HG02588 (cell line): ENCODE data around the gene DBNDD2.

ENCODE experiments used
- ATAC-seq: cut with Tn5 transposase; IDR thresholded peaks from one replicate; pipeline ENCODE4 v1.9.1; 2021; ENCODE audit warnings: mild to moderate bottlenecking, moderate library complexity; ENCODE audit not compliant: unreplicated experiment

Gene DBNDD2

DNA sequence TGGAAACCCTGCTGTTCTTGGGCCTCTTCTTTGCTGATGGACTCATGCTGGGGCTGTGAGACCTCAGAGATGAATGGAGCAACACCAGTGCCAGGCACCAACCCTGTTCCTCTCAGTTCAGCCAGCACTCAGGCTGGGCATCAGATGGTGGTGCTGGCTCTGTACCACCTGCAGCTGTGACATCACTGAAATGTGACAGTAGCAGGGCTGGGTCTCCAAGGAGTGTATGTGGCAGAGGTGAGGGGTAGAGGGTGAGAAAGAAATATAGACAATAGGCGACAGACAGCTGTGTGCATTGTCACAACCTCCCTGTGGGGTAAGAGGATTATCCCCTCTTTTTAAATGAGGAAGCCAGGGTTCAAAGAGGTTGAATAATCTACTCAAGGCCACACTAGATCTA lies 29.9 kb upstream of the DBNDD2 start, which contains the start of gene TP53TG5:
Gene TP53TG5, minus strand, starts transcription at position 135 of the 400 bp plus-strand sequence. Its CDS starts 89 bp downstream, at position 46.
- no peak for ATAC-seq

DNA sequence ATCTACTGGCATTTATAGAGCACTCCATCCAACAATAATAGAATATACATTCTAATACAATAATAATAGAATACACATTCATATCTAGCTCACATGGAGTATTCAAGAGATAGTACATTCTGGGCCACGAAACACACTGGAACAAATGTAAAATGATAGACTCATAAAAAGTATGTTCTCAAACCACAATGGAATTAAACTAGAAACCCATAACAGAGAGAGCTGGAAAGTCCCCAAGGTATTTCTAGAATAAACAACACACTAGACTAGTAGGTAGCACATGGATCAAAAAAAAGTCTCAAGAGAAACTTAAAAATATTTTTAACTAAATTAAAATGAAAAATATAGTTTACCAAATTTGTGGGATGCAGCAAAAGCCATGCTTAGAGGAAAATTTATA lies 20.8 kb upstream of the DBNDD2 start:
- no peak for ATAC-seq

DNA sequence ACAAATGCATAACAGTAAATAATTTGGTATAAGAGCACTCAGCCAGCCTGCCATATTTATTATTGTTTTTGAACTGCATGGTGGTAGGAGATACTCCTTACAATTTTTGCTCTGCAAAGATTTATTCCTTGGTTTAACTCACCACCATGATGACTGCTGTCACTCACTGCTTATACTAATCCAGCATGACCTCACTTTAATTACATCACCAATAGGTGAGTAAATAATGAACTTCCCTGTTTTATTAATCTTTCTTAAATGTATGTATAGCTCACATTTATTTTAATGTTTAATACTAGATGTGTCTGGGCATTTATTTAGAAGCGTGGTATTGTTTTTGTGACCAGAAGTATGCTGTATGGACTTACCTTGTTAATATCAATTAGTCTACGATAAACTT lies 17.2 kb upstream of the DBNDD2 start:
- no peak for ATAC-seq

DNA sequence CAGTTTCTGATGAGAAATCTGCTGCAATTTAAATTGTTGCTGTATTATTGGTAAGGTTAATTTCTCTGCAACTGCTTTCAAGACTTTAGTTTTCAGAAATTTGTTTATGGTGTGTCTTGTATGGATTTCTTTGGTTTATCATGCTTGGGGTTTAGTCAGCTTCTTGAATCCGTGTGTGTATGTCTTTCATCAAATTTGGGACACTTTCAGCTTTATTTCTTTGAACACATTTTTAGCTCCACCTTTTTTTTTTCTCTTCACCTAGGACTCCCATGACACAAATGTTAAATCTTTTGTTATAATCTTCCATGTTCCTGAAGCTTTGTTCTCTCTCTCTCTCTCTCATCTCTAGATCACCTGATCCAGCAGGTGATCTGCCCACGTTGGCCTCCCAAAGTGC lies 16.5 kb upstream of the DBNDD2 start:
- no peak for ATAC-seq

DNA sequence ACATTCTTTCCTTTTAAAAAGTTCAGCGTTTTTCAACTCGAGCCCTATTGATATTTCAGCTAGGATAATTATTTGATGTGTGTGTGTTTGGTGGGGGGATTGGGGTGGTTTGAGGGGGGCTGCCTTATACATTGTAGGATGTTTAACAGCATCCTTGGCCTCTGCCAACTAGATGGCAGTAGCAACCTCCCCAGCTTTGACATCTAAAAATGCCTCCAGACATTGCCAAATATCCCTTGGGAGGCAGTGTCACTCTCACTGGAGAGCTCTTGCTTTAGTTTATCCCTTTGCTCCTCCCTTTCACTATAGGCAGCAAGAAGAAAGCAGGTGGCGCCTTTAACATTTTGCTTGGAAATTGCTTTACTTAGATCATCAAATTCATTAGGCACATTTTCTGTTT lies 15.4 kb upstream of the DBNDD2 start:
- no peak for ATAC-seq

DNA sequence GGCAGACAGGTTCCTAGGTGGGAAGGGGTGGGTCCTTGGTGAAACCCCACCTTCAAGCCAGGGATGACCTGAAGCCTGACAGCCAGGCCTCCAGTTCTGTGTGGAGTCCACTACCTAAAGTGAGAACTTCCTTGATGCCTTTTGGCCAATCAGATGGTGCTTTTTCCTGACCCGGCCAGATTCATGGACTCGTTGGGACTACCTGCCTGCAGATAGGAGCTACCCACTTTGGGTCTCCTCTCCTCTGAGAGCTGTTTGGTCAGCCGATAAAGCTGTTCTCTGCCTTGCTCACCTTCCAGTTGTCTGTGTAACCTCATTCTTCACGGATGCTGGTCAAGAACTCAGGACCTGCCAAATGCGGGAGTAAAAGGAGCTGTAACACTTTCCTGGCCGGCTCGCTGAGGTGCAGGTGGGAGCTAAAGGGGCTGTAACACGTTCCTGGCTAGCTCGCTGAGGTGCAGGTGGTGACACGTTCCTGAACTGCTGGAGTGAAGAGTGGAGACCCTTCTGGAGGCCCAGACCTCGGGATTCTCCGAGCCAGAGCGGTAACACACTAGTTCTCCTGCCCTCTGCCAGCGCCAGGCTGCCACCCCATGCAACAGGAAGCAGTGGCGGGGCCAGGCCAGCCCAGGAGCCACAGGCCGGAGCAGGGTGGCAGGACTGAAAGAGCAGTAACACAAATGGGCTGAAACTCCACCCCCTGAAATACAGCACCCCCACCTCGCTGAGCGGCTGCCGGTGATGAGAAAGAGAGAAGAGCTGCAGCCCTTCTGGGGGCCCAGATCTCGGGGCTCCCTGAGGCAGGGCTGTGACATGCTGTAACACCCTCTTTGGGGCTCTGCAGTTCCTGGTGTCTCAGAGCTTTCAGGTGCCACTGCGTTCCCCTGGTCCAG lies 13.6 kb upstream of the DBNDD2 start:
- no peak for ATAC-seq

DNA sequence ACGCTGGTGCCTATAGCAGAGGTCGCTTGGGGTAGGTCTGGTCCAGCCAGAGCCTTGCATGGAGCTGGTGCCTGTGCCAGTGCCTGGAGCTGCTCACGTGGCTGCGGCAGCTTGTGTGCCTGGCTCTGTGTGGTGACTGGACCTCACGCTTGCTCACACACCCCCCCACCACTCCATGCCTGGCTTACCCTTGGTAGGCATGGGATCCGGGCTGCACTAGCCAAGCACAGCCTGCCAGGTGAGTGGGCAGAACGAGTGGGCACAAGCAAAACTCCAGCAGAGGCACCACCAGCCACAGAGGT lies 13.0 kb upstream of the DBNDD2 start:
- ATAC-seq, result no peak

DNA sequence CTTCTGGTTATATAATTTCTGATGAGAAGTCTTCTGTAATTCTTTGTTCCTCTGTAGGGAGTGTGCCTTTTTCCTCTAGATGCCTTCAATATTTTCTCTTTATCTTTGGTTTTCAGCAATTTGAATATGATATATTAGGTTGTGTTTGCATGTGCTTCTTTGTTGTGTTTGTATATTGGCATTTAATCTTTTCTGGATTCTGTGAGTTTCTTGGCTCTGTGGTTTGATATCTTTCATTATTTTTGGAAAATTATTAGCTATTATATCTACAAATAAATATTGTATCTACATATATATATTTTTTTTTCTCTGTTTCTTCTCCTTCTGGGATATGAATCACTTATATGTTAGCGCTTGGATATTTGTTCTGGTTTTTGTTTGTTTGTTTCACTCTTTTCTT lies 9.1 kb upstream of the DBNDD2 start:
- ATAC-seq, result no peak

DNA sequence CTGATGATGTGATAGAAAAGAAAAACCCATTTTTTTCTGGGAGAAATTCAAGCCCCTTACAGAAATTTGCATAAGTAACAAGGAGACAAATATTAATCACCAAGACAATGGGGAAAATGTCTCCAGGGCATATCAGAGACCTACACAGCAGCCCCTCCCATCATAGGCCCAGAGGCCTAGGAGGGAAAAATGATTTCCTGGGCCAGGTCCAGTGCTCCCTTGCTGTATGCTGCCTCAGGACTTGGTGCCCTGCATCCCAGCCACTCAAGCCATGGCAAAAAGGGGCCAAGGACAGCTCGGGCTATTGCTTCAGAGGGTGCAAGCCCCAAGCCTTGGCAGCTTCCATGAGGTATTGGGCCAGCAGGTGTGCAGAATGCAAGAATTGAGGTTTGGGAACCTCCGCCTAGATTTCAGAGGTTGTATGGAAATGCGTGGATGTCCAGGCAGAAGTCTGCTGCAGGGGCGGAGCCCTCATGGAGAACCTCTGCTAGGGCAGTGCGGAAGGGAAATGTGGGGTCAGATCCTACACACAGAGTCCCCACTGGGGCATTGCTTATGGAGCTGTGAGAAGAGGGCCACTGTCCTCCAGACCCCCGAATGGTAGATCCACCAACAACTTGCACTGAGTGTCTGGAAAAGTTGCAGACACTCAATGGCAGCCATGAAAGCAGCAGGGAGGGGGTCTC lies 7.6 kb upstream of the DBNDD2 start:
- ATAC-seq, result no peak

DNA sequence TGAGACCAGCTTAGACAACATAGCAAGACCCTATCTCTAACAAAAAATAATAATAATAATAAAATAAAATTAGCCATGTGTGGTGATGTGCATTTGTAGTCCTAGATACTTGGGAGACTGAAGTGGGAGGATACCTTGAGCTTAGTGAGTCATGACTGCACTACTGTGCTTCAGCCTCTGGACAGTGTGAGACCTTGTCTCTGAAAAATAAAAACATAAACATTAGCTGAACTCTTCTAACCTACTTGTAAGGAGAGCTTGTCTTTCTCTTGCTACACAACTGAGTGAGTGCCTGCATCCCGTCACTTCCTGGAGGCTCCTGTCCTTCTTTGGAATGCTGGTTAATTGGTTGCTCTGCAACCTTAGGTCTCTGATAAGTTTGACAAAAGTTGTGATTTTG lies 5.1 kb upstream of the DBNDD2 start:
- ATAC-seq, result no peak

DNA sequence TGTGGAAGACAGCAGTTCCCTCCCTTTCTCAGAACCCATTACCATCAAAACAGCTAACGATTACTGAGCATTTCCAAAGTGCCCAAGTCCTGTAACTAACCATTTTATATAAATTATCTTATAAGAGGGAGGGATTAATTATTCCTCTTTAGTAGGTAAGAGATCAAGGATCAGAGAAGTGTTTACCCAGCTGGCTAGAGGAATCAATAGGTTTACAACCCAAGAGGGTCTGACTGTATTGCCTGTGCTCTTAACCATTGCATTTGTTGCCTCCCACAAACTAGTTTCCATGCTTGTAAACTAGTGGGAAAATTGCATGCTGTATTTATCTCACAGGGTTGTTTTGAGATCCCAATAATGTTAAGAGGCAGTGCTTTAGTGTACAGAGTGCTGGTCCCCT lies 3.7 kb upstream of the DBNDD2 start:
- ATAC-seq, result no peak

DNA sequence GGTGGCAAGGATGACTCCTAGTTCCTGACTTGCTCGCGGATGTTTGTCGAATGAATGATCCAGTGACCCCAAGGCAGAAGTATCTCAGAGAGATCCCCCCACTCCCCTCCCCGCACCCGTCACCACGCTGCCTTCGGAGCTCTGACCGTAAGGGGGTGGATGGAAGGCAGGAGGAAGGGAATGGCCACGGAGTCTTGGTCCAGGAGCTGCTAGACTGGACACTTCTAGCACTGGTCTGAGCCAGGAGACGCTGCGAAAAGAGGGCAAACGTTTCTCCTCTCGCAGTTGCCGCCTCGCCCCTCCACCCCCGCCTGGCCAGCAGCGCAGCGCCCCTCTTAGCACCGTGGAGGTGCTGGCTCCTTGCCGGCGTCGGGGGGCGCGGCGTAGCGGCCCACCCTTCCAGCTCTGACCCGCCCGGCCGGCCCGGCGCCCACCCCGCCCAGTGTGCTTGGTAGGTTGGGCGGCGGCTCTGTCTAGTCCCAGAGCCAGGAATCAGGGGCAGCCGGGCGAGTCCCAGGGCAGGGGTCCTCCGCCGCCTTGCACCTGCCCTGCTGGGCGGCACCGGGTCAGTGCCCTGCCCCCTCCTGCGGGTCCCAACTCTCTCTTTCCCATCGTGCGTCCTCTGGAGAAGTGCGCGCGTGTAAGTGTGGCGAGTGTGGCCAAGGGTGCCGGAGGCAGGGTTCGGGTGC lies 2.4 kb upstream of the DBNDD2 start:
- ATAC-seq, result no peak

DNA sequence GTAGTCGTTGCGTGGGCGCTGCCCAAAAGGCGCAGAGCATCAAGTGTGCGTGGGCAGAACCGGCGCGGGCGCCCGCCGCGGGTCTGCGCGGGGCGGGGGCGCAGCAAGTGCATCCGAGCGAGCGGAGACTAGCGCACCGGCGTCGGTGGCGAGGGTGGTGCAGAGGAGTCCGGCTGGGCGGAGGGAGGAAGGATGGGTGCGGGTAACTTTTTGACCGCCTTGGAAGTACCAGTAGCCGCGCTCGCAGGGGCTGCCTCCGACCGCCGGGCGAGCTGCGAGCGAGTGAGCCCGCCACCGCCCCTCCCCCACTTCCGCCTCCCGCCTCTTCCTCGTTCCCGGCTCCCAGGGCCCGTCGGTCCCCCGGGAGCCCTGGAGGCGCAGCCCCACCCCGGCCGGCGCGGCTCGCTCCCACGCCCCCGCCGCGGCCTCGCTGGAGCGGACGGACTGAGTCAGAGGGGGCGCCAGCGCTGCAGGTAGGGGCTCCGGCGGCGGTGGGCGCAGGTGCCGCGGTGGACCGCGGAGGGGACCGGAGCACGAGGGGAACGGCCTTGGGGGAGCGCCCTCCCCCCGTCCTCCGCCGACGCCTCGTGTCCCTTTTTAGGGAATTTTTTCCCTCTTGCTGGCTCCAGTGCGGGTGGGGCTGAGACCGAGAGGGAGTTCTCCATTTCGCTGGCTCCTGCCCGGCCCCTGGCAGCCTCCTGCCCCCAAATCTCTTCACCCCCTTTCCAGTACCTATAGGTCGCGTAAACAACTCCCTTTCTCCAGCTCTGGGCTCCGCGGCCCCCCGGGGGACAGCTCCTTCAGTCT lies 1.6 kb upstream of the DBNDD2 start:
- no peak for ATAC-seq

DNA sequence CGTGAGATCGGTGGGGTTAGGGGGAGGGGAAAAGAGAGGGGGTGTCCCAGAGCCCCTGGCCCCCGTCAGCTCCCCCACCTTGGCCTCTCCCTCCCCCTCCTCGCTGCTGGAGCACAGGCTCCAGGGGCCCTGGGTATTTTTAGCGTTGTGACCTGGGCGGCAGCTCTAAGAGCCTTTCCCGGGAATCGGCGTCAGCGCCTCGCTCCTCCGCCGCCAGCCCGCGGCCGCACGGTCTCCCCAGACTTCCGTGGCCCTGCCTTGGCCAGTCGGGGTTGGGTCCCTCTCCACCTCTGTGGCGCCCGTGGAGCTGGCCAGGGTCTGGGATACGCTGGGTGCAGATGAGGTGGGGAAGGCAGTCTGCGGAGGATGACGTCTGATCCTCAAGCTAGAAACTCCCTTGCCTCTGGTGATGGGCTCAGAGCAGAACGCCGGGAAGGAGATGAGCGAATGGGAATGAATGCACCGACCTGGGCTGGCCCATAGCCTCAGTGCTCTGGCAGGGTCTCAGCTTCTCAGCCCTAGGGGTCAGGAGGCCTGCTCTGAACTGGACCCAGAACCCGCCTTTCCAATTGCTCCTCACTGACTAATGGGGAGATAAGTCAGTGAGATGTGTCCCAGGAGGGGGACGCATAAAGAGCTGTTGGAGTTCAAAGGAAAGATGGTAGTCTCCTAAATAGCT lies 883 bp upstream of the DBNDD2 start:
- ATAC-seq, result no peak

DNA sequence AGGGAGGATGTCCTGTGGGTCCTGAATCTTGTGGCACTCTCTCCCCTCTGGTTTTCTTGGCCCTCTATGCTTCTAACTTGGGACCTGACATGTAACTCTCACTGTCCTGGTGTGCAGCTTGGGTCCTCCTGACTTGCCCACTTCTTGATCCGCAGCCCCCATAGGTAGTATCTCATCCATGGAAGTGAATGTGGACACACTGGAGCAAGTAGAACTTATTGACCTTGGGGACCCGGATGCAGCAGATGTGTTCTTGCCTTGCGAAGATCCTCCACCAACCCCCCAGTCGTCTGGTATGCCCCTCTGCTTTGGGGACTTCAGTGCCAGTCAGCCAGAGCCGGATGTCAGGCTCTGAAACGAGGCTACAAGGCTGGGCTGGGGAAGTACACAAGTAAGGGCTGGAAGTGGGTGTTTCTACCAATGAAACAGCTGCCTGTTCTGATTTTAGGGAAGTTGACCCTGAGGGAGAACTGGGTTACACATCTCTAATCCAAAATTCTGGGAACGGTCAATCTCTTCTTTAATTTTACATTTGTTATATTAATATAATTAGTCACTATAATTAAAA lies 641 bp downstream of the DBNDD2 start:
- no peak for ATAC-seq

DNA sequence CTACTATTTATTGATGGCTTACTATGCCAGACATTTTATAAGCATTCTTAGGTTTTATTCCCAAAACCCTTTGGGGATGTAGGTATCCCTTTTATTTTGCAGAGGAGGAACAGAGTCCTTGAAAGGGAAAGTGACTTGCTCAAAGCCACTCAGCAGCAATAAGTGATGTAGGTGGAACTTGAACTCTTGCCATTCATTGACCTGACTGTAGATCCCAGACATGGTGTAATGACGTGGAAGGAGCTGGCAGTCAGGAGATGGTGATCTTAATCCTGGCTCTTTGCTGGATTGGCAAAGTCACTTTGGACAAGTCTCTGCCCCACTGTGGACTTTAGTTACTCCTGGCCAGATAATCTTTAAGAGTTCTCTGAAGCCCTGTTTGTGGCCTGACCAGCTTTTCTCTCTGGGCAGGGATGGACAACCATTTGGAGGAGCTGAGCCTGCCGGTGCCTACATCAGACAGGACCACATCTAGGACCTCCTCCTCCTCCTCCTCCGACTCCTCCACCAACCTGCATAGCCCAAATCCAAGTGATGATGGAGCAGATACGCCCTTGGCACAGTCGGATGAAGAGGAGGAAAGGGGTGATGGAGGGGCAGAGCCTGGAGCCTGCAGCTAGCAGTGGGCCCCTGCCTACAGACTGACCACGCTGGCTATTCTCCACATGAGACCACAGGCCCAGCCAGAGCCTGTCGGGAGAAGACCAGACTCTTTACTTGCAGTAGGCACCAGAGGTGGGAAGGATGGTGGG lies 1.6 kb downstream of the DBNDD2 start:
- ATAC-seq, result no peak

DNA sequence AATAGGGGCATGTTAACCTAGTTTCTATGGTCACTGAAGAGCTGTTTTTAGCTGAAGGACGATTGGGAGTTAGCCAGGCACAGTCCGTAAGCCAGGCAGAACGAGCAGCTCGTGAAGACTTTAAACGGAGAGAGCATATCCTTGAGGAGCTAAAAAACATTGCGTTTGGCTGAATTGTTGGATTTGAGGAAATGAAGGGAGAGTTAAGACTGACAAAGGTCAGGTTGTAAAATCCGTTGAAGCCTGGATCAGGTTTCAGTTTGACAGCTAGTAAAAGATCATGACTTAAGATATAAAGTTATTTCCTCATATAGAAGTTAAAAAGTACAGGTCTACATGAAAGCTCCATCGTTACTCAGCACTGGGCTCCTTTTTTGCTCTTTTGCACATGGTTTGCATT lies 2.8 kb downstream of the DBNDD2 start:
- no peak for ATAC-seq

DNA sequence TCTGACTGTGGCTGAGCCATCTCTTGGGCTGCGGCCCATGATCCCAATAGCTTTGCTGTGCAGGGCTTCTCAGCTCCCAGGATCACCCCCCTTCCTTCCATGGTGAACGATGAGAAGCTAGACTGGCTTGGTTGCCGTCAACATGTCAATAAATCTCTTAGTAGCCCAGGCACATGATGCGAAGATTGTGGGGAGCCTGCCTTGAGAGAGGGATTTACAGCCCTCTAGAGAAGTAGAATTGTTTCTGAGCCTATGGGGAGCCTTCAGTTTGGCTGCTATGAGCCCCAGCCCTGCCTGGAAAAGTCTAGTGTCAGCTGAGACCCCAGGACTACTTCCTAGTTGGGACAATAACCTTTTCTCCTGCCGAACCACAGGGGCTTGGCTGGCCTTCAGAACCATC lies 4.6 kb downstream of the DBNDD2 start:
- no peak for ATAC-seq

DNA sequence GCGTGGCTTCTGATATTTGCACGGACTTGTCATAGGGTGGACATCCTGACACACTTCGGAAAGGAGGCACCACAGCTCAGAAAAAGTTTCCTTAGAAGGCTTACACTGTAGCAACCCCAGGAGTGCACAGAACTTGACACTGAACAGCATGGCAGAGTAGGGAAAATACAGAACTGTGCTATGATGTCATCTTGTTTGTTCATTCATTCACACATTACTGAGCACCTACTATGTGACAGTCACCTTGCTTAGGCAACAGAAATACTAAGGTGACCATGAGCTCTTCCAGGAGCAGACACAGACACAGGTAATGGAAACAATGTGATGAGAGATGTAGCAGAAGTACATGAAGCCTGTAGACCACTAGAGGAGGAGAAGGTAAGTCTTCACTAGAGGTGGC lies 5.4 kb downstream of the DBNDD2 start:
- no peak for ATAC-seq
